Measurements from ENCODE around the gene KAT2B.
A peak's percentile ranks its signal among the peaks of the same experiment; 100 is the strongest.

Gene KAT2B

DNA sequence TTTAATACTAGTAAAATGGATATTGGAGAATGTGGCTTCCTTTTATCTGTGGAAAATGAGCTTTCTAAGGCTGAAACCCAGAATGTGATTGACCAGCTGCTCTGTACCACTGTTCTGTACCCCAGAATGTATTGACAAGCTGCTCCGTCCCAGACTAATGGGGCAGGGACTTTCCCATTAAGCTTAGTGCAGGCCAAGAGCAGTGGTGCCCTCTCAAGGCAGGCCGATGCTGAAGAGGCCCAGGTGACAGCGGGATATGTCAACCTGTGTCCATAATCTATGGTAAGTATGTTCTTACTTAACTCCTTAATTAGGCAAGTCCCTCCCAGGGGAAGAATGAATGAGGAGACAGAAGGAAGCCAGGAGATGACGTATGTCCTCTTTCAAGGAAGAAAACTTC lies 114.7 kb downstream of the KAT2B start:
- FAIRE-seq: no peak
- TF ChIP-seq, protein P1, sequence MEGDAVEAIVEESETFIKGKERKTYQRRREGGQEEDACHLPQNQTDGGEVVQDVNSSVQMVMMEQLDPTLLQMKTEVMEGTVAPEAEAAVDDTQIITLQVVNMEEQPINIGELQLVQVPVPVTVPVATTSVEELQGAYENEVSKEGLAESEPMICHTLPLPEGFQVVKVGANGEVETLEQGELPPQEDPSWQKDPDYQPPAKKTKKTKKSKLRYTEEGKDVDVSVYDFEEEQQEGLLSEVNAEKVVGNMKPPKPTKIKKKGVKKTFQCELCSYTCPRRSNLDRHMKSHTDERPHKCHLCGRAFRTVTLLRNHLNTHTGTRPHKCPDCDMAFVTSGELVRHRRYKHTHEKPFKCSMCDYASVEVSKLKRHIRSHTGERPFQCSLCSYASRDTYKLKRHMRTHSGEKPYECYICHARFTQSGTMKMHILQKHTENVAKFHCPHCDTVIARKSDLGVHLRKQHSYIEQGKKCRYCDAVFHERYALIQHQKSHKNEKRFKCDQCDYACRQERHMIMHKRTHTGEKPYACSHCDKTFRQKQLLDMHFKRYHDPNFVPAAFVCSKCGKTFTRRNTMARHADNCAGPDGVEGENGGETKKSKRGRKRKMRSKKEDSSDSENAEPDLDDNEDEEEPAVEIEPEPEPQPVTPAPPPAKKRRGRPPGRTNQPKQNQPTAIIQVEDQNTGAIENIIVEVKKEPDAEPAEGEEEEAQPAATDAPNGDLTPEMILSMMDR (IDR thresholded peaks at IDR 0.05; ENCODE audit: insufficient read depth, missing control alignments): no peak
- no peak for DNase-seq (ENCODE audit: insufficient read length, low spot score)

DNA sequence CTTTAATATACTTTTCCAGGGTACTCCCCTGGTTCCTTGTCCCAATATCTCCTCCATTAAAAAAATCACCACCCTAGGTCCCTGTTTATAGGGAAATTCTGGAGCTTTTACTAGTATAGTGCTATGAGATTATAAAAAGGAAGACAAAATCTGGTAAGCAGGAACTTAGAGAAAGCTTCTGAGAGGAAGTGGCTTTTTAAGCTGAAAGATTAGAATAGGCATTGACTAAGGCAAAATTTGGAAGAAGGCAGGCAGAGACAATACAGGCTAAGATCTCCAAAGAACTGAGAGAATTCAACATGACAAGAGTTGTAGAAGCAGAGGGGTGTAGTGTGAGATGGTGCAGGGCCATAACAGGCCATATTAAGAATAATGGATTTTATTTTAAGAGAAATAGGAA lies 120.0 kb downstream of the KAT2B start:
- TF ChIP-seq, protein P1 (IDR thresholded peaks at IDR 0.05; ENCODE audit: insufficient read depth, missing control alignments): no peak
- DNase-seq (ENCODE audit: insufficient read length, low spot score) (no peak), FAIRE-seq (no peak)

DNA sequence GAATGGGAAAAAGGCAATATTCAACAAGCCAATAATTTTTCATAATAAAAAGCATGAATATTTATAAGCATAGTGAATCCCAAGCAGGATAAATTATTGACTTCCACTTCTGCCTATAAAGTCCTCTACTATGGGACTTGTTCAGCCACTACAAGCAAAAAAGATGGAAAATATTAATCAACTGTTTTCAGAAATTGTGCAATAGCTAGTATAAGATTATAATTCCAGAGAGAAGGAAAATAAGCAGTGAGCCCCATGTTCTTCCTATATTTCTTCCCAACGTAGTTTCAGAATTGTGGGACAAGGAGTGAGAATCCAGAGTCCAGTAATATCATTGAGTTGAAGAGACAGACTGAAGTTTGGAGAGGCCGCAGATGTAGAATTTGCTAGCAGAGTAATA lies 121.5 kb downstream of the KAT2B start:
- DNase-seq (ENCODE audit: insufficient read length, low spot score): no peak
- no peak for FAIRE-seq
- TF ChIP-seq, protein P1 (IDR thresholded peaks at IDR 0.05; ENCODE audit: insufficient read depth, missing control alignments): no peak

DNA sequence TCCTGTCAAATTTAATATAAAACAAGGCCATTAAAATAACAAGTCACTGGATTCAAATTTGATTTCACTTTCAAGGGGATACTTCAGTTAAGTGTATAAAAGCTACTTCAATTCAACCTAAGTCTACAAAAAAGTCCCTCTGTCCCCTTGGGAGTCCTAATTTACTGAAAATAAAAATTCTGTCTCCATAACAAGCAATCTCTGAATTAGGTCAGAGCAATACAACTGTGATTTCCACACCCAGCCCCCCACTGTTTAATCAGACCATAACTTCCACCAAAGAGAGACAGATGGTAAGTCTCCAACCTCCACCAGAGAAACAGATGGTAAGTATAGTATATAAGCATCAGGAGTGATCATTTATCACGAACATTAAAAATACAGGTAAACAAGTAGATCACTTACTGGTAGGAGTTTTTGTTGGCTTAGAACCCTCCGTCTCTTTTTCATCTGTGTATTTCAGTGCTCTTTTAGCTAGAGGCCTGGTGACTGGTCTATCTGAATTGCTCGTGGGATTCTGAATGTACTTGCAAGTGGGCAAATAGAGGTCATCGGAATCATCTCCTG lies 133.7 kb downstream of the KAT2B start:
- DNase-seq (ENCODE audit: insufficient read length, low spot score) (no peak), FAIRE-seq (peak; percentile 48)
- TF ChIP-seq, protein P1 (IDR thresholded peaks at IDR 0.05; ENCODE audit: insufficient read depth, missing control alignments): no peak

DNA sequence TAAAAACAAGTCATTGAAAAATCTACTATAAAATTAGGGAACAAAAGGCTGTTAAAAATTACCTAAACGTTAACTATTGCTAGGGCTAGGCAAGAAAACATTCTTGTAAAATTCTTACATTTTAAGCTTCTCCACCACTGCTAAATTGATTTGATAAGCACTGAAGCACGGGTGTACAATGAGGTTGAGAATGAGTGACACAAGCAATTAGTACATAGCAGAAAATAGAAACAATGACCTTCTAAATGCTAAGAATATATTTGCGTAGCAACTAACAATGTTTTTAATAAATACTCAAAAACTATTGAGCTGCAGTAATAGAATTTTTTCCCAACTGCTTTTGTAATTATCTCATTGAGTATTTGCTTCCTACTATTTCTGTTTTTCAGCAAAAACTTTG lies 141.0 kb downstream of the KAT2B start:
- no peak for FAIRE-seq
- TF ChIP-seq, protein P1 (IDR thresholded peaks at IDR 0.05; ENCODE audit: insufficient read depth, missing control alignments): no peak
- no peak for DNase-seq (ENCODE audit: insufficient read length, low spot score)

DNA sequence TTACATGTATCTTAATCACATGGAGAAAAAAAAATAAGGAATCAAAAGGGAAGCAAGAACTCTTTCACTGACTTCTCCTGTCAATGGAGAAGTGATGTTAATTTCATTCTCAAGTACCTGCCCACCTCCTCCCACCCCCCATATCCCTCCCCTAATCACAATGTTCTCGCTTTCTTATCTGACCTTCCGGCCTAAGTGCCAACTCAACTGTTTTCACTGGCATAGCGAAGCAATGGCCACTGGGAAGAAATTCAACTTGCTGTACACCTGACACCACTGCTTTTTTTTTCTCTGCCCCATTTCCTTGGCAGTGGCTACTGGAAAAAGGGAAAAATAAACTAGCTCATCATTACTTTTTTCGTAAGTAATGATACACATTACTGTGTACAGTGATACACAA lies 142.0 kb downstream of the KAT2B start:
- TF ChIP-seq, protein P1 (IDR thresholded peaks at IDR 0.05; ENCODE audit: insufficient read depth, missing control alignments): no peak
- FAIRE-seq (no peak), DNase-seq (ENCODE audit: insufficient read length, low spot score) (no peak)

DNA sequence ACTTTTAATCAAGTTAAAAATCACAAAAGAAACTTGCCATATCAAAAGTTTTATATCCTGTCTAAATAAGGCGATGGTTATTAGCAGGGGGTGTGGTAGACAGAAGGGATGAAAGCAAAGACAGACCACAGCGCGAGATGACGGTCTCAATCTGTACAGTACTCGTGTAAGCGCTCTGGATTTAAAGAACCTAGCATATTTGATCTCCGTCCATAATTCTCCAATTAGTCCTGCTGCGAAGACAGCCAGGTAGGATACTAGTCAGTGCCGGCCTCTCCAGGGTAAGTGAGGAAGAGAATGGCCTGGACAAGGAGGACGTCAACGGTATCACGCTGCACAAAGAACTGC lies 145.1 kb downstream of the KAT2B start:
- FAIRE-seq (no peak), DNase-seq (ENCODE audit: insufficient read length, low spot score) (no peak)

More for the DNA sequence above, 145.1 kb downstream of the KAT2B start:
- TF ChIP-seq, protein P1 (IDR thresholded peaks at IDR 0.05; ENCODE audit: insufficient read depth, missing control alignments): no peak
